ENCODE data around the gene FFAR4. TPM values are rescaled to one million over a fixed set of nuclear protein-coding genes. Genes with fewer than 3 reads are reported as not detected.
"Not testable (repeated sequence)": the region's sequence is repeated elsewhere in the genome, so short reads cannot be mapped to it uniquely, and the experiment has no call there.

The FFAR4 gene
- total RNA-seq, 1 experiment from 2014 or later: 2.7 TPM

DNA sequence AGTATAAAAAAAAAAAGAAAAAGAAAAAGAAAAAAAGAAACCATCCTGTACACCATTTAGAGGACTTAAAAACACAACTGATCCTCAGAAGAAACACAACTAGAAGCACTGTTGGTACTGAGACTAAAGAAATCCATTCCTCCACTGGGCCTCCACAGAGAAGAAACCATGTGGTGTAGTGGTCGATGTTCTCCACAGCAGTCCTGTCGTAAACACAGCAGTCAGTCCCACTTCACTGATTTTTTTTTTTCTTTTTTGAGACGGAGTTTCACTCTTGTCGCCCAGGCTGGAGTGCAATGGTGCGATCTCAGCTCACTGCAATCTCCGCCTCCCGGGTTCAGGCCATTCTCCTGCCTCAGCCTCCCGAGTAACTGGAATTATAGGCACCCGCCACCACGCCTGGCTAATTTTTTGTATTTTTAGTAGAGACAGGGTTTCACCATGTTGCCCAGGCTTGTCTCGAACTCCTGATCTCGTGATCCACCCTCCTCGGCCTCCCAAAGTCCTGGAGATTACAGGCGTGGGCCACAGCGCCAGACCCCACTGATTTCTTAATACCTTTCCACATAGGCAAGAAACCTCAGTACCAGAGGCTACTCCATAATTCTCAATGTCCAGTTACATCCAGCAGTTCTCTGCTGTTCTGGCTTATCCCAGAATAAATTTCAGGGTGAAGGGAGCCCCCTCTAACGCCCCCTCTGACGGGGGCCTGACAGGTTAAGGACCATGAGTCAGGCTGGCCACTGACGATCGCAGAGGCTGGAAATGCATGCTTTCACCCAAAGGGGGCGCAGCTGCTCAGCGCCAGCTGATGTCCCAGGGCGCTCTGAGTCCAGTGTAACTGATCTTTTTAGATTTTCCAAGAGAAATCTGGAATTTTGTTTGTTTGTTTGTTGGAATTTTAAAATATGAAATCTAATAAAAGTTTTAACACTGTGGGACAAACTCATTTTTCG, 24.8 kb upstream of the FFAR4 start:
- BruUV-seq (replicated peaks): no TSS peak
- CTCF ChIA-PET: interaction anchor here (1.6 kb wide), 1 partner anchor 139 kb away, joined by 6 read pairs; no protein-coding TSS in a partner anchor

DNA sequence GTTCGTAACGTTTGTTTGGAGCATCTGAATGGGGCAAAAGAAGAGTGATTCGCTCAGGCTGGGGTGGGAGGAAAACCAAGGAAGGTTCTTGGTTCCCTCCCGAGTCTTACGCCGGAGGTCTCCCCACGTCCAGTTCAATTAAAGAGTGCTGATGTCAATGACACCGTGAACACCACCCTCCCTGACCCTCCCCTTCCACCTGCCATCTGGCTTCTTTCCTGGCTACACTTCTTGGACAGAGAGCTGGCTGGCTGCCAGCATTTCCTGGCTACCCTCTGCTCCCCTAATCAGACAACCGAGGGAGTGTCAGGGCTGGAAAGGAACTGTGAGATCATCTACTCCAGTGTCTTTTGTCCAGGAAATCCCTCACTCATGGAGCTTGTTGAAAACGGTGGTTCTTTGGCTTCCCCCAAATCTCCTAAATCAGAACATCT, 24.1 kb upstream of the FFAR4 start:
- TF ChIP-seq, protein P1, sequence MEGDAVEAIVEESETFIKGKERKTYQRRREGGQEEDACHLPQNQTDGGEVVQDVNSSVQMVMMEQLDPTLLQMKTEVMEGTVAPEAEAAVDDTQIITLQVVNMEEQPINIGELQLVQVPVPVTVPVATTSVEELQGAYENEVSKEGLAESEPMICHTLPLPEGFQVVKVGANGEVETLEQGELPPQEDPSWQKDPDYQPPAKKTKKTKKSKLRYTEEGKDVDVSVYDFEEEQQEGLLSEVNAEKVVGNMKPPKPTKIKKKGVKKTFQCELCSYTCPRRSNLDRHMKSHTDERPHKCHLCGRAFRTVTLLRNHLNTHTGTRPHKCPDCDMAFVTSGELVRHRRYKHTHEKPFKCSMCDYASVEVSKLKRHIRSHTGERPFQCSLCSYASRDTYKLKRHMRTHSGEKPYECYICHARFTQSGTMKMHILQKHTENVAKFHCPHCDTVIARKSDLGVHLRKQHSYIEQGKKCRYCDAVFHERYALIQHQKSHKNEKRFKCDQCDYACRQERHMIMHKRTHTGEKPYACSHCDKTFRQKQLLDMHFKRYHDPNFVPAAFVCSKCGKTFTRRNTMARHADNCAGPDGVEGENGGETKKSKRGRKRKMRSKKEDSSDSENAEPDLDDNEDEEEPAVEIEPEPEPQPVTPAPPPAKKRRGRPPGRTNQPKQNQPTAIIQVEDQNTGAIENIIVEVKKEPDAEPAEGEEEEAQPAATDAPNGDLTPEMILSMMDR (IDR thresholded peaks at IDR 0.05; ENCODE audit: insufficient read depth in 1 of 2, low read depth in 1 of 2, low read length in 1 of 2, severe bottlenecking in 1 of 2, unreplicated experiment in 1 of 2): no peak
- intact Hi-C loops (cut with micrococcal nuclease; ENCODE audit: unreplicated experiment): loop anchor here (1.0 kb wide), 1 partner anchor 138 kb away; no protein-coding TSS in a partner anchor
- Histone ChIP-seq H3K4me1 (peaks cover 12% of the 10 kb centered on the region), H3K9me3 (no peaks in the 10 kb centered on the region), H3K27me3 (replicated peaks; ENCODE audit: control insufficient read depth, insufficient read depth, low read length) (no peaks in the 10 kb centered on the region), H3K36me3 (ENCODE audit: control insufficient read depth, insufficient read depth, low read length) (no peaks in the 10 kb centered on the region), H3K4me3 (ENCODE audit: low read depth, low read length) (no peak overlapping the region)
- Mint-ChIP-seq H3K4me3 (ENCODE audit: unreplicated experiment) (no peak overlapping the region), H3K4me1 (ENCODE audit: low read depth, unreplicated experiment) (peaks cover 20% of the 10 kb centered on the region), H3K27ac (ENCODE audit: unreplicated experiment) (peak overlapping the region; percentile 10), H3K9me3 (ENCODE audit: unreplicated experiment) (no peaks in the 10 kb centered on the region), H3K27me3 (ENCODE audit: insufficient read depth, unreplicated experiment) (no peaks in the 10 kb centered on the region), H3K36me3 (ENCODE audit: insufficient read depth, unreplicated experiment) (peaks cover 5% of the 10 kb centered on the region)
- BruUV-seq (replicated peaks): no TSS peak
- ChIA-PET POLR2A (no interaction called here), CTCF (interaction anchor here (1.6 kb wide), 1 partner anchor 138 kb away, joined by 6 read pairs; no protein-coding TSS in a partner anchor)
- DNase-seq: no peak

More for the DNA sequence above, 24.8 kb upstream of the FFAR4 start:
- peaks cover 23% of the 10 kb centered on the region for H3K4me1 Mint-ChIP-seq (ENCODE audit: low read depth, unreplicated experiment)
- DNase-seq: peak in 1 of 2 experiments; percentile 51
- H3K27me3 ChIP-seq (replicated peaks; ENCODE audit: control insufficient read depth, insufficient read depth, low read length): no peaks in the 10 kb centered on the region
- no peak overlapping the region for H3K4me3 Mint-ChIP-seq (ENCODE audit: unreplicated experiment)
- H3K4me3 ChIP-seq (ENCODE audit: low read depth, low read length): no peak overlapping the region
- H3K27ac Mint-ChIP-seq (ENCODE audit: unreplicated experiment): no peak overlapping the region
- POLR2A ChIA-PET: no interaction called here
- H3K9me3 ChIP-seq: no peaks in the 10 kb centered on the region
- no peaks in the 10 kb centered on the region for H3K9me3 Mint-ChIP-seq (ENCODE audit: unreplicated experiment)
- TF ChIP-seq, protein P1 (IDR thresholded peaks at IDR 0.05; ENCODE audit: insufficient read depth in 1 of 2, low read depth in 1 of 2, low read length in 1 of 2, severe bottlenecking in 1 of 2, unreplicated experiment in 1 of 2): peak; percentile 65 to 70
- H3K36me3 ChIP-seq (ENCODE audit: control insufficient read depth, insufficient read depth, low read length): no peaks in the 10 kb centered on the region
- intact Hi-C loops (cut with micrococcal nuclease; ENCODE audit: unreplicated experiment): loop anchor here (1.0 kb wide), 1 partner anchor 139 kb away; no protein-coding TSS in a partner anchor
- peaks cover 5% of the 10 kb centered on the region for H3K36me3 Mint-ChIP-seq (ENCODE audit: insufficient read depth, unreplicated experiment)
- H3K4me1 ChIP-seq: peaks cover 9% of the 10 kb centered on the region
- no peaks in the 10 kb centered on the region for H3K27me3 Mint-ChIP-seq (ENCODE audit: insufficient read depth, unreplicated experiment)

DNA sequence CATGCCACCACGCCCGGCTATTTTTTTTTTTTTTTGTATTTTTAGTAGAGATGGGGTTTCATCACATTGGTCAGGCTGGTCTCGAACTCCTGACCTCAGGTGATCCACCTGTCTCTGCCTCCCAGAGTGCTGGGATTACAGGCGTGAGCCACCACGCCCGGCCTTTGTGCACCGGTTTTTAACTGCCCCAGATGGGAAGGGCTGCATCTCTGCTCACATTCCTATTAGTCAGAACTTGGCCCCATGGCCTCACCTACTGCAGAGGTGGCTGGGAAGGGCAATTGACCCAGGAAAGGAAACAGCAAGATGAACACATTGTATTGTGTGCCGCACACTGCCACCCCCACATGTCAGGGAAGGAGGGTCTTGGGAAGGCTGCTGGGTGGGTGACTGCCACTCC, 19.5 kb upstream of the FFAR4 start:
- H3K9me3 ChIP-seq; DNase-seq; BruUV-seq (replicated peaks); CTCF ChIA-PET; H3K4me3 ChIP-seq (ENCODE audit: low read depth, low read length); H3K36me3 Mint-ChIP-seq (ENCODE audit: insufficient read depth, unreplicated experiment); intact Hi-C loops (cut with micrococcal nuclease; ENCODE audit: unreplicated experiment); H3K9me3 Mint-ChIP-seq (ENCODE audit: unreplicated experiment); H3K27me3 ChIP-seq (replicated peaks; ENCODE audit: control insufficient read depth, insufficient read depth, low read length); H3K27me3 Mint-ChIP-seq (ENCODE audit: insufficient read depth, unreplicated experiment); H3K4me3 Mint-ChIP-seq (ENCODE audit: unreplicated experiment); H3K36me3 ChIP-seq (ENCODE audit: control insufficient read depth, insufficient read depth, low read length): not testable (repeated sequence)
- Mint-ChIP-seq H3K27ac (ENCODE audit: unreplicated experiment) (peak overlapping the region; percentile 96), H3K4me1 (ENCODE audit: low read depth, unreplicated experiment) (peaks cover 39% of the 10 kb centered on the region)
- POLR2A ChIA-PET: interaction anchor here (0.6 kb wide), 1 partner anchor 142 kb away, joined by 3 read pairs; no protein-coding TSS in a partner anchor
- H3K4me1 ChIP-seq: peaks cover 57% of the 10 kb centered on the region

All from Caco-2 (cell line).